Right lung (tissue), 5 donors: ENCODE data around the gene IPP. TPM values are rescaled to one million over a fixed set of nuclear protein-coding genes. Genes with fewer than 3 reads are reported as not detected.
A peak's percentile ranks its signal among the peaks of the same experiment; 100 is the strongest.
"Not testable (repeated sequence)": the region's sequence is repeated elsewhere in the genome, so short reads cannot be mapped to it uniquely, and the experiment has no call there.

Experiments
- DNase-seq, 2 donors: peaks; one replicate each; pipeline ENCODE4 v3.0.0-alpha.2; 2013
- polyA plus RNA-seq, 5 donors: library from polyadenylated mRNA; unstranded; fragments of 120-200 nt; gene quantifications; one replicate each; pipeline versions ENCODE4 v1.2.1 to v1.2.3, GENCODE V29; 2013; ENCODE audit warnings: inconsistent platforms in 1 of 5, low replicate concordance in 1 of 5; ENCODE audit not compliant: insufficient read length in 5 of 5, insufficient read depth in 1 of 5

IPP gene
- polyA plus RNA-seq, 5 donors = 19.2 to 23.9 (median 22.9) TPM

DNA sequence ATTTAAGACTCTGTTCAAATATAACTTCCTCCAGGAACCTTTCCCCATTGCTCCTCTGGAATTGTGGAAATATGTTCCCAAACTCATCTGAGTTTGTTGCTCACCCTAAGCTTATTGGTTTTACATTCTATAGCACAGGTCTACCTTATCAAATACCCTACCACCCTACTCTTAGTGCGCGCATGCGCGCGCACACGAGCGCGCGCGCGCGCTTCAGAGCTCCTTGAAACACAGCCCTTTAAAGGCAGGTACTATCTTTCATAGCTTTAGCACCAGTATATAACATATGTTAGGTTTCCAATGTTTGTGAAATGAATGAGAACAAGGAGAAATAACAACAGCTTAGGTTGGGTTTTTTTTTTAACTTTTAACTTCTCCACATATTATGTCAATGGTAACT lies 3.5 kb downstream of the IPP start:
- DNase-seq = no peak

DNA sequence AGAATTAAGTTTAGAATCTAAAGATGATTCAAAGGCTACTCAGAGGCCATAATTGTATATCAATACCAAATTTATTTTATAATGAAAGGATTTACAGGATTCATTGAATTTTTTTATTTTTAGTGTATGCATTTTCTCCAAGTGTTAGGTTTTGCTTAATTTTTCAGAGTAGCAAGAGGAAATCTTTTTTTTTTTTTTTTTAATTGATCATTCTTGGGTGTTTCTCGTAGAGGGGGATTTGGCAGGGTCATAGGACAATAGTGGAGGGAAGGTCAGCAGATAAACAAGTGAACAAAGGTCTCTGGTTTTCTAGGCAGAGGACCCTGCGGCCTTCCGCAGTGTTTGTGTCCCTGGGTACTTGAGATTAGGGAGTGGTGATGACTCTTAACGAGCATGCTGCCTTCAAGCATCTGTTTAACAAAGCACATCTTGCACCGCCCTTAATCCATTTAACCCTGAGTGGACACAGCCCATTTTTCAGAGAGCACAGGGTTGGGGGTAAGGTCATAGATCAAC lies 10.8 kb downstream of the IPP start:
- DNase-seq = not testable (repeated sequence)

DNA sequence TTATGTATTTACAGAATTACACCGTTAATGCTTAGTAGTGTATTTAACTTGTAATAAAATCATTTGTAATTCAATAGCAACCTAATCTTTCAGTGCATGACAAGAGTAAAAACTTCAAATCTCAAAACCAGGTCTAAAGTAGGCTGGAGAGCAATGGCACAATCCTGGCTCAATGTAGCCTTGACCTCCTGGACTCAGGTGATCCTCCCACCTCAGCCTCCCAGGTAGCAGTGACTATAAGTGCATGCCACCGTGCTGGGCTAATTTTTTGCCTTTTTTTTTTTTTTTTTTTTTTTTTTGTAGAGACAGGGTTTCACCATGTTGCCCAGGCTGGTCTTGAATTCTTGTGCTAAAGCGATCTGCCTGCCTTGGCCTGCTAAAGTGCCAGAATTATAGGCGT lies 11.3 kb downstream of the IPP start:
- DNase-seq = no peak

DNA sequence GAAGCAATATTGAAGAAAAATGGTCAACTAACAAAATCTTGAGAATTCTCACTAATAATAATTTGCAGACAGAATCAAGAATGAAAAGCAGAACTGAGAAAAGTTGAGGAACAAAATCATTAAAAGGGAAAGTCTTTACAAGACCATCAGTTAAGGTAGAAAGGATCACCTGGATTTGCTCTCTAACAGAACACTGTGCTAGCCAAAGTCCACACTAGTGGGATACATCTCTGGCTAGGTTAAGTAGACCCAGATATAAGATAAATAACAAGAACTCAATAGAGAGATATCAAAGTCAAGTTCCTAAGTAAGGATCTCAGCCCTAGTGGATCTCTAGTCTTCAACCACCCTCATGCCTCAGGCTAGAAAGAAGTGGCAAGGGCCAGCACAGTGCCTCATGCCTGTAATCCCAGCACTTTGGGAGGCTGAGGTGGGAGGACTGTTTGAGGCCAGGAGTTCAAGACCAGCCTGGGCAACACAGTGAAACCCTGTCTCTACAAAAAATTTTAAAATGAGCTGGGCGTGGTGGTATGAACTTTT lies 19.6 kb downstream of the IPP start:
- no peak for DNase-seq

DNA sequence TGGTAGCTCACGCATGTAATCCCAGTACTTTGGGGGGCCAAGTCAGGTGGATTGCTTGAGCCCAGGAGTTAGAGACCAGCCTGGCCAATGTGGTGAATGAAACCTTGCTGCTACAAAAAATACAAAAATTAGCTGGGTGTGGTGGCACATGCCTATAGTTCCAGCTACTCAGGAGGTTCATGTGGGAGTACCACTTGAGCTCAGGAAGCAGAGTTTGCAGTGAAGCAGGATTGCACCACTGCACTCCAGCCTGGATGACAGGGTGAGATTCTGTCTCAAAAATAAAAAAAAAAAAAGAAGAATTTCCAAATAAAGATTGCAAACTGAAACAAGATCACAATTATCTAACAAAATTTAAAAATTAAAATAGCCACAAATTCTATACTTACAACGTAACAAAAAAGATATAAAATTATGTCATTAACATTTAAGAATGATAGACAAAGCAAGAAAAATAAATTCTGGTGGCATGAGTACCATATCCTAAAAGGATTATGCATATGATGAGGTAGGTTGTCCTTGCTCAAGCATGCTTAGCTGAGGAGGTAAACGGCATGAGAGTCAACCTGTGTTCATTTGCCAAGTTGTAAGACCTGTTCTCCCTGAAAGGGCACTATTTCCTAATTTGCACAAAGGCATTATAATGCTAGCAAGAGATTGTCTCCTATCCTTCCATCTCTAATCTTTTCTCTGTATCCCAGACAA lies 20.2 kb downstream of the IPP start:
- DNase-seq = peak; percentile 13 to 19

DNA sequence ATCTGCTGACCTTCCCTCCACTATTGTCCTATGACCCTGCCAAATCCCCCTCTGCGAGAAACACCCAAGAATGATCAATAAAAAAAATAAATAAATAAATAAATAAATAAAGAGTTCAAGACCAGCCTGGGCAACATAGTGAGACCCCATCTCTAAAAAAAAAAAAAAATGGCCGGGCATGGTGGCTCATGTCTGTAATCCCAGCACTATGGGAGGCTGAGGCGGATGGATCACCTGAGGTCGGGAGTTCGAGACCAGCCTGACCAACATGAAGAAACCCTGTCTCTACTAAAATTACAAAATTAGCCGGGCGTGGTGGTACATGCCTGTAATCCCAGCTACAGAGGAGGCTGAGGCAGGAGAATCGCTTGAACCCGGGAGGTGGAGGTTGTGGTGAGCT lies 24.4 kb downstream of the IPP start:
- not testable (repeated sequence) for DNase-seq

DNA sequence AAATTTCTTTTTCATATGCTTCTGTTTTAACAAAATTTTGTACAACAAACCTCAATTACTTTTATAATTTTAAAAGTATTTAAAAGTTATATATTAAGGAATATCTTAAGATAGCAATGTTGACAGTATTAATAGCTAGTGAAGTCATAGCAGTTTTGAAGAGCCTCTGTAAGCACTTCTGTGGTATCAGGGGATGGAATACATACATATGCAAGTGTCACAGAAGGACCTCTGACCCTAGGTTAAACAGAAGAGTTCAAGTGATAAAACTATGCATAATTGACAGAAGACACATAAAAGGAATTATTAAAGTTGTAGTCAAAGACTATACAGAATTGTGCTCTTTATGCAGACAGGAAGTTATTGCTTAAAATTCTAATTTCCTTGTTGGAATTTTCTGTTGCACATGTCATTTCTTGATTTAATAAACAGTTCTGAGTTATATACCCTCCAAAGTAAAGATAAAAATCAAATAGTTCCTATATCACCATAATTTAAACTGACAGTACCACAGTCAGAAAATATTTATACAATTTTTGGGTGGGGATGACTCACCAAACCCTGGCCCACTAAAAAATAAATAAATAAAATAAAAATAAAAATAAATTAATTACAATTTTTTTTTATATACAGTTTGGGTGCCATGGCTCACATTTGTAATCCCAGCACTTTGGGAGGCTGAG lies 27.1 kb downstream of the IPP start:
- no peak for DNase-seq

DNA sequence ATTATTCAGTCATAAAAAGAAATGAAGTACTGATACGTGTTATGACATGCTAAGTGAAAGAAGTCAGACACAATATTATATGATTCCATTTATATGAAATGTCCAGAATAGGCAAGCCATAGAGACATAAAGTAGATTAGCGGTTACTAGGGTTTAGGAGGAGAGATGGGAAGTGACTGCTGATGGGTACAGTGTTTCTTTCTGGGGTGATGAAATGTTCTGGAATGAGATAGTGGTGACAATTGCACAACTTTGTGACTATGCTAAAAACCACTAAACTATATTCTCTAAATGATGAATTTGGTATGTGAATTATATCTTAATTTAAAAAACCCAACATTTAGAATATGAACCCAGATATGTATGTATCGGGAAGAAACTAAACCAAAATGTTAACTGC lies 27.6 kb downstream of the IPP start:
- no peak for DNase-seq

DNA sequence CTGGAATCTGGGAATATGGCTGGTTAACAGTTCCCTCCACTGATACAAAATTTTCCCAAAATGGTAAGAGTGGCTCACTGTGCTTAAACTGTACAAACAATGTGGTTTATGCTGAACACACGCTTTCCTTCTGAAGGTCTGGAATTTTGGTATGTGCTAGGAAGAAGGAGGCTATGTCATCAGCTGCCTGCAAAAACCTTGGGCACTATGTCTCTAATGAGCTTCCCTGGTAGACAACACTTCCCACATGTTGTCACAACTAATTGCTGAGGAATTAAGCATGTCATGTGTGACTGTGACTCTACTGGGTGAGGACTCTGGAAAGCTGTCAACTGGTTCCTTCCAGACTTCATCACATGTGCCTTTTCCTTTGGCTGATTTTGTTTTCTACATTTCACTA lies 29.2 kb downstream of the IPP start:
- no peak for DNase-seq

DNA sequence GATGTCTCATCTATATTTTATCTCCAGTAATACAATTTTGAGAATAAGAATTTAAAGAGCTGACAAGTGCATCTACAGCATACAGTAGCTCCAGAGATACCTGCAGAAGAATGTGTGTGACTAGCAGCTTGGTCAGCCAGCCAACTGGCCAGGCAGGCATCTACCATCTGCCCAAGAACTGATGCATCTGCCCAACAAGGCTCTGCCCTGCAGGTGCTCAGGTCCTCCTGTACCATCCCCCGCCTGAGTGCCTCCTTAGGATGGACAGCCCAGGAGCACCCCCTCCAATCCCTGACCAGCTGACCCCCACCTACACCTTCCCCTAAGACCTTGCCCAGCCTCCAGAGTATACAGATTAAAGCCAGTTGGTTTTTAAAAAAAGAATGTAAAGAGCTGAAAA lies 32.2 kb downstream of the IPP start:
- no peak for DNase-seq

DNA sequence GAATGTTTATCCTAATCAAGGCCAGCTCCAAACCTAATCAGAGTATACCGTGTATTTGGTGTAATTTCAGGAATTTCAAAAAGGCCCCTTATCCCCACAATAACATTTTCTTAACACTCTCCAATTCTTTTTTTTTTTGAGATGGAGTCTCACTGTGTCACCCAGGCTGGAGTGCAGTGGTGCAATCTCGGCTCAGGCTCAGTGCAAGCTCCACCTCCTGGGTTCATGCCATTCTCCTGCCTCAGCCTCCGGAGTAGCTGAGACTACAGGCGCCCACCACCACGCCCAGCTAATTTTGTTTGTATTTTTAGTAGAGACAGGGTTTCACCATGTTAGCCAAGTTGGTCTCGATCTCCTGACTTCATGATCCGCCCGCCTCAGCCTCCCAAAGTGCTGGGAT lies 33.1 kb downstream of the IPP start:
- not testable (repeated sequence) for DNase-seq

DNA sequence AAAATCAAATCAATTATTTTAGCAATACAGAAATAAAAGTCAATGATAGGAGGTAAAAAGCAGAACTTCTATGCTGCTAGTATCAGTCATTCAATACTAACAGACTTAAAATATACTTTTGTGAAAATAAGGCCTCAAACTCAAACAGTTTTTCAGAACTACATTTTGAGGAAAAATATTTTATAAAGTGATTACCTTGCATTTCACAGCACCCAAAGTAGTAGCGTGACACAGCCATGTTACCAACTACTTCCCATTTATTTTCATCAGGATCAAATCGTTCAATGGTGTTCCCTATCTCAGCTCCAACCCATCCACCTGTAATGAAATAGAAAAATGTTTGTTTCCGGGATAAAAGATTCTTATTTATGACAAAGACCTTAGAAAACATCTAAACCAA lies 33.8 kb downstream of the IPP start:
- no peak for DNase-seq

DNA sequence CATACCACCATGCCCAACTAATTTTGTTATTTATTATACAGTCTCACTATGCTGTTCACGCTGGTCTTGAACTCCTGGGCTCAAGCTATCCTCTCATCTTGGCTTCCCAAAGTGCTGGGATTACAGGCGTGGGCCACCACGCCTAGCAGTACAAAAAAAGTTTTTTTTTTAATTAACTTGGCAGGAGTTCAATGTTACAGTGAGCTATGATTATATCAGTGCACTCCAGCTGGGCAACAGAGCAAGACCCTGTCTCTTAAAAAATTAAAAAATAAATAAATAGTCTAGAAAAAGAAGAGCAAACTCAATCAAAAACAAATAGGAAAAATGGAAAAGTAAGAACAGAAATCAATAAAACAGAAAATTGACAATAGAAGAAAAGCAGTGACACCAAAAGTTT lies 36.7 kb downstream of the IPP start:
- DNase-seq = no peak

DNA sequence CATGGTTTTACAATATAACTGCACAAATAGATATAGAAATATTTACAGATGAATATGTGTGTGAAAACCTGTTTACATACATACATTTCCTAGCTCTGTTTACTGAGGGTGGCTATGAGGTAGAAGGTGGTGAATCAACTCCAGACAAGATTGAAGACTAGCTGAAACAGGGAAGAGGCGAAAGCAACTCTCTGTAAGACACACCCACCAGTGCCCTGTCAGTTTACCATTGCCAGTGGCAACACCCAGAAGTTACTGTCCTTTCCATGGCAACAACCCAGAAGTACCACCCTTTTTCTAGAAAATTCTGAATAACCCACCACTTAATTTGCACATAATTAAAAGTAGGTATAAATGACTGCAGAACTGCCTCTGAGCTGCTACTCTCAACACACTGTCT lies 45.8 kb downstream of the IPP start:
- DNase-seq = no peak

DNA sequence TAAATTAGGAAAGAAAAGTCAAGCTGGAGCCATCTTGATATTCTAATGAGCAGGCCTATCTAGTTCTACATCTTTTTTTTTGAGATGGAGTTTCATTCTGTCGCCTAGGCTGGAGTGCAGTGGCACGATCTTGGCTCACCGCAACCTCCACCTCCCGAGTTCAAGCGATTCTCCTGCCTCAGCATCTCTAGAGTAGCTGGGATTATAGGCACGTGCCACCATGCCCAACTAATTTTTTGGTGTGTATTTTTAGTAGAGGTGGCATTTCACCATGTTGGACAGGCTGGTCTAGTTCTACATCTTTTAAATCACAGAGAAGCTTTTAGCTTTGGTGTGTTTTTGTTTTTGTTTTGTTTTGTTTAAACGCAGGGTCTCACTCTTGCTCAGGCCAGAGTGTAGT lies 55.6 kb downstream of the IPP start:
- DNase-seq = no peak

DNA sequence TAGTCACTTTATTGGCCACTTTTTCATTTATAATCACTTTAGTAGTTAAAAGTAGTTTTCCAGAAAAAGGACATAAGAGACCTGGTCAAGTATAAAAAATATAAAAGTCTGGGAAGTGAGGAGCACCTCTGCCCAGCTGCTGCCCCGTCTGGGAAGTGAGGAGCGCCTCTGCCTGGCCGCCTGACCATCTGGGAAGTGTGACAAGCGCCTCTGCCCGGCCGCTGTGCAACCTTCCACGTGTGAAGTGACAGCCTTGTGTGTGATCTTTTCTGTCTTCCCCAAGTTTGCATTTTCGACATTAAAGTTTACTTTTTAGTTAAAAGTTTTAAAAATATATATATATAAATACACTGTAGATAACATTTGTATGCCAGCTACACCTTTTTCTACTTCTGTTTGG lies 56.6 kb downstream of the IPP start:
- not testable (repeated sequence) for DNase-seq

DNA sequence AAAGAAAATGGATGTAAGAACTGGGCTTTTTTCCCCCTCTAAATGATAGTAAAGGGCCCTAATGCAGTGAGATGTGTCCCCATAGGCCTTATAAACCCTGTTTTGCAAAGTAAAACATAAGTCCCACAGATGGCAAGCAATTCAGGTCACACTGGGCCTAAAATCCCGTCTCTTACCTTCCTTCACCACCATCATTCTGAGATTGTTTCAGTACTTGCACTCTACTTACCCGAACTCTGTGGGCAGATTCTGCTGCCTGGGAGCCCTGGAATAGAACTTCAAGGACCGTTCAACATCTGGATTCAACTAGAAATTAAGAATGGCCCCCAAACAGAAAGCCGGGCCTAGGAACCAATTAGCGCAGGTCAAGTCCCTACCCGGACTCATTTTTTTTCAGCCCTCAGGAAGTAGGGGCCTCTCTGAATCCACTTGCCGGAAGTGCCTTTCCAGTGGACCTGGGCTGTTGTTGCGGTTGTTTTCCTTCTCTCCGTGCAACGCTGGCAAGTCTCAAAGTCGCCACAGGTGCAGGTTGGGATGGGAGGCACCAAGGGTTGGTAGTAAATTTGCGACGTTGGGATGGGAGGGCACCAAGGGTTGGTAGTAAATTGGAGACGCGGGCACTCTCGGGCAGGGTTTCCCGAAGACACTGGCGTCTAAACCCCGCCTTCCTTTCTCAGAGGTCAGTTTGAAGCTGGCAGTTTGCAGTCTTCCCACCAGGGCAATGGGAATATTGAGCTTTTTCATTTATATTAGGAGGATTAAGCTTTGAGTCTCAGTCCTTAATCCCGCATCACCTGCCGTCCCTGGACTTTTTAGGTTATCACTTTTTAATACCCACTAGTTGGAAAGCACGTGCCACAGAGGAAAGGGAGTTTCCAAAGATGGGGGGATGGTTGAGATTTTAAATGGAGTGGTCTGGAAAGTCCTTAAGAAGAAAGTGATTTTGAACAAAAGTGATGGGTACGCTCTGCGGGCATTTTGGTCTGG lies 62.4 kb downstream of the IPP start, which contains the start of gene TMEM69:
Gene TMEM69 (plus strand): TSS at position 428 of the 987 bp plus-strand sequence. CDS start 2,888 bp downstream, outside the sequence.
- DNase-seq = peak; percentile 86

DNA sequence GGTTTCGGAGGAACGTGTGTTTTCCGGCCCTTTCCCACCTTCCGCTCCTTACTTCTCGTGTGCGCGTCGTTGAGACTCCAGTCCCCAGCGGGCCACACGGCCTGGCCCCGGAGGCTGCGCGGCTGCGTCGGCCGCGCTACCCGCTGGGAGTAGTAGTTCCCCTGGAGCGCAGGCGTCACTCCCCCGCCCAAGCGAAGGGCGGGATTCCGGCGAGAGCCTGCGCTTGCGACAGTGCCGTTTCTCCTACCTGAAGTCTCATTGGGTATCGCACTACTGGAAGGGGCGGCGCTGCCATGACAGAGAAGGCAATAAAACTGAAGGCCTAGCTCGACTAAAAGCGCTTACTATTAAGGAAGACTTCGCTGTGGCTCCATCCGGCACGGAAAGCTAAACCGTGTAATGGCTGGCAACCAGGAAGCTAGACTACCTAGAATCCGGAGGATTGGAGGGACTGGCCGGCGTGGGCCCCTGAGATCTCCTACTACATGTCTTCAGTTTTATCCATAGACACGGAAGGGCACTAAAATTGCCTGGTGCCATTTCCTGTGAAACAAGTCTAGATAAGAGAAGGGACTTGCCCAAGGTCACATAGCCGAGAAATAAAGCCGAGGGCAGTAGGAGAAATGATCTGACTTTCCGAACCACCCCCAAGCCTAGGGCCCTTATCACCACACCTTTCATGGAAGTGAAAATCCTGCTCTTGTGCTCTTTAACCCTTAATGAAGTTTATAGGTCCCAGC lies 63.3 kb downstream of the IPP start:
- peak; percentile 99 for DNase-seq

DNA sequence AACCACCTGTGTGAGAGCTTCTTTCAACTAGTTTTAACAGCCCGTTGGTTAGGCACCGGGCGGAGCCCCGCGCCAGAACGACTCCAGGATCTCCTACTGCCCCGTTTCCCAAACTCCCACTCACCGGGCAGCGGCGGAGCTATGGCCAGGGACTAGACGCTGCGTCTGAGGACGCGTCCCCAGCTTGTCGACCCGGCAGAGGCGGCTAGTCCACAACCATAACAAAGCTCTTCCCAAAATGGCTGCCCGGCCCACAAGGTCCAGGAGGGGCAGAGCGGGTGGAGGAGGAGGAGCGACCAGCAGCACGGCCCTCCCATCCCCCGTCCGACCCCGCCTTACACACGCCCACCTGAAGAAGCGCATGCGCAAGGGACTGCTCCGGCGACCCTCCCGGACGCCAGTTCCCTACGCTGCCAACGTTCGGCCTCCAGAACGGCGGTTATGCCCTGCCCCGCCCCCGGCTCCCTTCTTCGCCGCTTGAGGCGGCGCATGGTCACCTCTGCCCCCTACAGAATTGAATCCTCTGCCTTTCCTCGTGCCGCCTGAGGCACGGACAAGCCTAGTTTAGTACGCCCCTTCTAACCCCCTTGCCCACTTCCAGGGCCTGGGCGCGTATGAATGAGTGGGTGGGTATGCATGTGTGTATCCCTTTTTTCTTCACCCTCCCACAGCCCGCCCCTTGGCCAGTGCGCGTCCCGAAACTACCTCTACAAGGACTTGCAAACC lies 64.0 kb downstream of the IPP start, which contains the start of gene GPBP1L1:
Gene GPBP1L1 (minus strand): TSS at position 246 of the 726 bp plus-strand sequence. CDS start 27,446 bp downstream, outside the sequence.
- peak; percentile 98 for DNase-seq

DNA sequence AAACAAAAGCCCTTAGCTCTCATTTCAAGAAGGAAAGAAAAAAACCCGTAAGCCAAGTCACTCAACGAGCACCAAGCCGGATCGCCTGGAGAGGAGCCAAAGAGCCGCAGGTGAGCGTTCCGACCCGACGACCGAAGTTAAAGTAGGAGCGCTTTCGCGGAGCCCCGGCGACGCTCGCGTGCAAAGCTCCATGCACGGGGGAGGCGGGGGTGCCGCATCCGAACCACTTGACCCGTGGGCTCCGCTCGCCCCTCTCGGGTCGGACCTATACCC lies 64.5 kb downstream of the IPP start:
- no peak for DNase-seq
